ENCODE results near the gene BMP7.

BMP7 gene

GRCh38 chr20:57188576-57189079, 77.8 kb downstream of the BMP7 start:
- DNase-seq = no peak

GRCh38 chr20:57188056-57188455, 78.4 kb downstream of the BMP7 start:
- DNase-seq = no peak

- no peak for DNase-seq
These were observed 79.3 kb downstream of the BMP7 start for GRCh38 chr20:57187068-57187634.

GRCh38 chr20:57186192-57186591, 80.2 kb downstream of the BMP7 start:
- no peak for DNase-seq

- DNase-seq = no peak
These were observed 81.2 kb downstream of the BMP7 start for GRCh38 chr20:57185188-57185743.

GRCh38 chr20:57183457-57184009, 82.9 kb downstream of the BMP7 start:
- DNase-seq = no peak

- no peak for DNase-seq
These were observed 84.8 kb downstream of the BMP7 start for GRCh38 chr20:57181639-57182038.

GRCh38 chr20:57180954-57181353, 85.5 kb downstream of the BMP7 start:
- no peak for DNase-seq

GRCh38 chr20:57180387-57180786, 86.1 kb downstream of the BMP7 start:
- no peak for DNase-seq

- peak in 3 of 4 experiments; percentile 7 to 14 (median 11) for DNase-seq
These were observed 87.2 kb downstream of the BMP7 start for GRCh38 chr20:57179265-57179664.

GRCh38 chr20:57178582-57179111, 87.8 kb downstream of the BMP7 start:
- DNase-seq = peak in 1 of 4 experiments; percentile 4

- no peak for DNase-seq
These were observed 88.7 kb downstream of the BMP7 start for GRCh38 chr20:57177636-57178280.

GRCh38 chr20:57176842-57177241, 89.6 kb downstream of the BMP7 start:
- DNase-seq = no peak

- DNase-seq = no peak
These were observed 90.9 kb downstream of the BMP7 start for GRCh38 chr20:57175397-57176010.

GRCh38 chr20:57174737-57175136, 91.7 kb downstream of the BMP7 start:
- no peak for DNase-seq

- DNase-seq = no peak
These were observed 92.5 kb downstream of the BMP7 start for GRCh38 chr20:57173986-57174385.

GRCh38 chr20:57173041-57173440, 93.4 kb downstream of the BMP7 start:
- DNase-seq = no peak

- DNase-seq = no peak
These were observed 96.1 kb downstream of the BMP7 start for GRCh38 chr20:57170343-57170742.

- no peak for DNase-seq
These were observed 97.3 kb downstream of the BMP7 start for GRCh38 chr20:57169162-57169561.

- DNase-seq = no peak
These were observed 98.3 kb downstream of the BMP7 start for GRCh38 chr20:57167971-57168701.

GRCh38 chr20:57167292-57167655, 99.2 kb downstream of the BMP7 start:
- DNase-seq = no peak

GRCh38 chr20:57166568-57167291, 99.7 kb downstream of the BMP7 start:
- no peak for DNase-seq
